MCF 10A (cell line): Measurements from ENCODE around the gene FPGS. TPM values are rescaled to one million over a fixed set of nuclear protein-coding genes. Genes with fewer than 3 reads are reported as not detected.

Experiments
- BruUV-seq: library from RNA; stranded (reverse); fragments of 400-500 nt; replicated peaks from 2 replicates; lab custom pipeline; 2021; lab: Mats Ljungman, UMichigan
- CTCF ChIA-PET: fragments of 300-600 bp; sonication (Branson Sonifier 250); formaldehyde crosslinking; extraction: SDS; loops from one replicate; lab custom pipeline; 2021; ENCODE audit warnings: antibody characterized with exemption, inconsistent platforms; lab: Yijun Ruan, JAX
- POLR2A ChIA-PET: fragments of 300-600, 350-650 bp; sonication (Branson Sonifier 250); formaldehyde crosslinking; extraction: SDS; loops from one replicate; lab custom pipeline; 2020; ENCODE audit warnings: antibody characterized with exemption, inconsistent platforms; lab: Yijun Ruan, JAX
- DNase-seq: peaks from one replicate; pipeline ENCODE4 v3.0.0-alpha.2; 2018; ENCODE audit not compliant: unreplicated experiment
- H3K27ac Mint-ChIP-seq: one replicate; pipeline ENCODE4 v1.8.0; 2022; ENCODE audit warnings: mild to moderate bottlenecking, low read depth, mixed read lengths; ENCODE audit not compliant: unreplicated experiment
- H3K27me3 Mint-ChIP-seq: one replicate; pipeline ENCODE4 v1.8.0; 2022; ENCODE audit warnings: mixed read lengths; ENCODE audit not compliant: insufficient read depth, unreplicated experiment
- H3K36me3 Mint-ChIP-seq: one replicate; pipeline ENCODE4 v1.8.0; 2022; ENCODE audit warnings: mild to moderate bottlenecking, moderate library complexity, mixed read lengths; ENCODE audit not compliant: insufficient read depth, unreplicated experiment
- H3K4me1 Mint-ChIP-seq: one replicate; pipeline ENCODE4 v1.8.0; 2022; ENCODE audit warnings: mixed read lengths; ENCODE audit not compliant: insufficient read depth, unreplicated experiment
- H3K4me3 Mint-ChIP-seq: one replicate; pipeline ENCODE4 v1.8.0; 2022; ENCODE audit warnings: mild to moderate bottlenecking, moderate library complexity, mixed read lengths; ENCODE audit not compliant: unreplicated experiment
- H3K9me3 Mint-ChIP-seq: one replicate; pipeline ENCODE4 v1.8.0; 2022; ENCODE audit warnings: mixed read lengths; ENCODE audit not compliant: unreplicated experiment
- intact Hi-C: fragments of 100-400 bp; cut with micrococcal nuclease; formaldehyde crosslinking; loops from 2 replicates; pipeline ENCODE4 v1.14.1; 2022
- total RNA-seq: library from RNA; stranded (reverse); gene quantifications from 2 replicates; pipeline ENCODE4 v1.2.3, GENCODE V29; 2022
- TF ChIP-seq, protein P1 (sequence below): fragments of 200-600 bp; IDR thresholded peaks from one replicate; pipeline ENCODE4 v1.8.0; 2022; ENCODE audit warnings: antibody characterized with exemption, mild to moderate bottlenecking; ENCODE audit not compliant: unreplicated experiment

The FPGS gene
- total RNA-seq, 1 experiment from 2014 or later, result 130 TPM

DNA sequence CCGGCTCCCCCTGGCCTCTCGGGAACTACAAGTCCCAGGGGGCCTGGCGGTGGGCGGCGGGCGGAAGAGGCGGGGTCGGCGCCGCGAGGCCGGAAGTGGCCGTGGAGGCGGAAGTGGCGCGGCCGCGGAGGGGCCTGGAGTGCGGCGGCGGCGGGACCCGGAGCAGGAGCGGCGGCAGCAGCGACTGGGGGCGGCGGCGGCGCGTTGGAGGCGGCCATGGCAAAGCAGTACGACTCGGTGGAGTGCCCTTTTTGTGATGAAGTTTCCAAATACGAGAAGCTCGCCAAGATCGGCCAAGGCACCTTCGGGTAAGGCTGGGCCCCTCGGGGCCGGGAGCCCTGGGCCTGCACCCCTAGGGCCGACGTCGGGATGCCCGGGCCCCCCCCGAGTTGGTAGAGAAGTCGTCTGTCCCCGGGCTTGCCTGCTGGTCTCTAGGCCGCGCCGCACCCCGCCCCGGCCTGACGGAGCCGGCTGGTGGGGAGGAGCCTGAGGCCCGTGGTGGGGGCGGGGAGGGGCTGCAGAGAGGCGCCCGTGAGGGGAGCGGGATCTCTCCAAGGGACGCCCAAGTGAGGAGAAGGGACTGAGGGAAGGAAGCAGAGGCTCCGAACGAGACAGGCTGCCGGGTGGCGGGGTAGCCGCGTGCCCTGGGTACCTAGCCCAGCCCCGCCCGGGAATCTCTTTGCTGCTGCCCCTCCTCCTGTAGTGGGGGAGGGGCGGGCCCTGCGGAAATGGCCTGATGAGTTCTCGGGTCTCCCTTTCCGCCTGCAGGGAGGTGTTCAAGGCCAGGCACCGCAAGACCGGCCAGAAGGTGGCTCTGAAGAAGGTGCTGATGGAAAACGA is 16.5 kb upstream of the FPGS start, which contains the start of gene CDK9:
Gene CDK9, plus strand, starts transcription at position 102 of the 840 bp plus-strand sequence. Its CDS starts 115 bp downstream, at position 217.
- TF ChIP-seq, protein P1, sequence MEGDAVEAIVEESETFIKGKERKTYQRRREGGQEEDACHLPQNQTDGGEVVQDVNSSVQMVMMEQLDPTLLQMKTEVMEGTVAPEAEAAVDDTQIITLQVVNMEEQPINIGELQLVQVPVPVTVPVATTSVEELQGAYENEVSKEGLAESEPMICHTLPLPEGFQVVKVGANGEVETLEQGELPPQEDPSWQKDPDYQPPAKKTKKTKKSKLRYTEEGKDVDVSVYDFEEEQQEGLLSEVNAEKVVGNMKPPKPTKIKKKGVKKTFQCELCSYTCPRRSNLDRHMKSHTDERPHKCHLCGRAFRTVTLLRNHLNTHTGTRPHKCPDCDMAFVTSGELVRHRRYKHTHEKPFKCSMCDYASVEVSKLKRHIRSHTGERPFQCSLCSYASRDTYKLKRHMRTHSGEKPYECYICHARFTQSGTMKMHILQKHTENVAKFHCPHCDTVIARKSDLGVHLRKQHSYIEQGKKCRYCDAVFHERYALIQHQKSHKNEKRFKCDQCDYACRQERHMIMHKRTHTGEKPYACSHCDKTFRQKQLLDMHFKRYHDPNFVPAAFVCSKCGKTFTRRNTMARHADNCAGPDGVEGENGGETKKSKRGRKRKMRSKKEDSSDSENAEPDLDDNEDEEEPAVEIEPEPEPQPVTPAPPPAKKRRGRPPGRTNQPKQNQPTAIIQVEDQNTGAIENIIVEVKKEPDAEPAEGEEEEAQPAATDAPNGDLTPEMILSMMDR, result no peak
- H3K27me3 Mint-ChIP-seq, result no peaks in the 10 kb centered on the region
- H3K27ac Mint-ChIP-seq, result peak within 1 kb of the TSS; percentile 63
- peaks cover 46% of the 10 kb centered on the region for H3K36me3 Mint-ChIP-seq
- peak within 1 kb of the TSS; percentile 90 for H3K4me3 Mint-ChIP-seq
- no TSS peak for BruUV-seq
- DNase-seq, result peak; percentile 86
- ChIA-PET CTCF (interaction anchor here (0.6 to 2.8 kb wide), 13 partner anchors 15 to 476 kb away, joined by 3 to 27 read pairs (median 3); partner anchors contain the start of genes STXBP1 and TOR2A), POLR2A (interaction anchor here (0.6 to 3.0 kb wide), 26 partner anchors 11 to 335 kb away, joined by 3 to 37 read pairs (median 4); partner anchors contain the start of genes FPGS, LRSAM1, PTRH1 and RPL12)
- H3K9me3 Mint-ChIP-seq, result no peaks in the 10 kb centered on the region
- H3K4me1 Mint-ChIP-seq, result peaks cover 9% of the 10 kb centered on the region
- intact Hi-C loops, result loop anchor here (1.0 kb wide), 5 partner anchors 46 to 196 kb away; partner anchors contain the start of gene TOR2A

DNA sequence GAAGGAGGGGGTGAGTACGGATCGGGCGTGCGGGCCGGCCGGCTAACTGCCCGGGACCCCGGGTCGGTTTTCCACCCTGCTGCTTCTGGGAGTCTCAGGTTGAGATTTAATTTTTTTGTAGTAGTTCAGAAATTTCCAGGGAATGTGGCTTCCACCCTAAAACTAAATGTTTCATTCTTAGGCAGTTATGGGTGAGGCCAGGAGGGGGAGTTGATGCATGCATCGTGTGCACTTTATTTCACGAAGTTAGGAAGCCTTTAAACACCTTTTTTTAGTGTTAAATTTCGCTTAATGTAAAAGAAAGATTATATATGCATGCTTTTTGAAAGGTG is 15.9 kb upstream of the FPGS start:
- ChIA-PET POLR2A (interaction anchor here (0.7 to 3.0 kb wide), 11 partner anchors 11 to 312 kb away, joined by 3 to 36 read pairs (median 6); partner anchors contain the start of genes FPGS and TOR2A), CTCF (interaction anchor here (0.6 to 2.2 kb wide), 10 partner anchors 11 to 171 kb away, joined by 3 to 19 read pairs (median 4); no protein-coding TSS in a partner anchor)
- Mint-ChIP-seq H3K4me1 (peaks cover 9% of the 10 kb centered on the region), H3K4me3 (peak overlapping the region; percentile 90), H3K9me3 (no peaks in the 10 kb centered on the region), H3K27ac (peak overlapping the region; percentile 59), H3K36me3 (peaks cover 52% of the 10 kb centered on the region), H3K27me3 (no peaks in the 10 kb centered on the region)
- intact Hi-C loops, result loop anchor here (1.0 kb wide), 2 partner anchors 84 to 133 kb away; no protein-coding TSS in a partner anchor
- no TSS peak for BruUV-seq
- TF ChIP-seq, protein P1, result peak; percentile 45
- DNase-seq, result peak; percentile 22

DNA sequence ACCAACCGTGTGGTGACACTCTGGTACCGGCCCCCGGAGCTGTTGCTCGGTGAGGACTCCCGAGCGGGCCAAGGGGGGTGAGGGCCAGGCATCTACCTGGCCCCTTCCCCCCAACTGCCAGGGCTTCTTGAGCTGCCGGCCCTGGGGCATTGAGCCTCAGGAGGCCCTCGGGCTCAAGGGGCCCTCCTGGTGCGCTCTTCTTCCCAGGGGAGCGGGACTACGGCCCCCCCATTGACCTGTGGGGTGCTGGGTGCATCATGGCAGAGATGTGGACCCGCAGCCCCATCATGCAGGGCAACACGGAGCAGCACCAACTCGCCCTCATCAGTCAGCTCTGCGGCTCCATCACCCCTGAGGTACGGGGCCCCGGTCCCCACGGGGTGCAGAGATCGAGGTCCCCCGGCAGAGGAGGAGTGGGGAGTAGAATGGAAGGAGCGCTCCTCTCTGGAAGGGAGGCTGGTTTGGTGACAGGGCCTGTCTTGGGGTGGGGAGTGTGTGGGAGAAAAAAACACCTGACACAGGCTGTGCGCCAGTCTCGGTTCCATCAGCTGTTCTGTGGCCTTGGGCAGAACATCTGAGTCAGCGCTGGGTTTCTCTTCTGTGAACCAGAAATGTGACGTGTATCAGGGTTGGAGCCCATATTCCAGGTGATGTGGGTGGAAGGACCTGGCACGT is 14.2 kb upstream of the FPGS start:
- no TSS peak for BruUV-seq
- no peak overlapping the region for H3K4me3 Mint-ChIP-seq
- intact Hi-C loops, result no loop called here
- no peaks in the 10 kb centered on the region for H3K9me3 Mint-ChIP-seq
- H3K27ac Mint-ChIP-seq, result no peak overlapping the region
- peaks cover 70% of the 10 kb centered on the region for H3K36me3 Mint-ChIP-seq
- POLR2A ChIA-PET, result interaction anchor here (0.7 to 3.0 kb wide), 5 partner anchors 9 to 54 kb away, joined by 3 to 9 read pairs (median 4); partner anchors contain the start of genes FPGS and TOR2A
- no peaks in the 10 kb centered on the region for H3K27me3 Mint-ChIP-seq
- CTCF ChIA-PET, result interaction anchor here (0.6 to 2.0 kb wide), 7 partner anchors 78 to 345 kb away, joined by 3 to 19 read pairs (median 5); no protein-coding TSS in a partner anchor
- DNase-seq, result no peak
- TF ChIP-seq, protein P1, result no peak
- peaks cover 9% of the 10 kb centered on the region for H3K4me1 Mint-ChIP-seq
